SU-DHL-6 (cell line): Measurements from ENCODE around the gene MEAK7.

Experiments used
- H2AFZ ChIP-seq: fragments of 200-600 bp; sonication (generic); 2 replicates; pipeline ENCODE4 v1.6.1; 2014; ENCODE audit warnings: low read depth, mild to moderate bottlenecking, moderate library complexity, mixed read lengths, antibody characterized with exemption, low read length; ENCODE audit not compliant: severe bottlenecking
- H3F3A ChIP-seq: fragments of 200-600 bp; shearing (Covaris generic); 2 replicates; pipeline ENCODE4 v1.6.0; 2016; ENCODE audit warnings: antibody characterized with exemption, mild to moderate bottlenecking; ENCODE audit not compliant: insufficient read depth
- H3K27ac ChIP-seq: fragments of 200-600 bp; sonication (generic); 2 replicates; pipeline ENCODE4 v1.5.1; 2016; ENCODE audit warnings: low read depth, mild to moderate bottlenecking, low read length, moderate library complexity, mixed read lengths
- H3K27me3 ChIP-seq: fragments of 200-600 bp; sonication (generic), shearing (Covaris generic); 2 replicates; pipeline ENCODE4 v1.6.0; 2014; ENCODE audit warnings: mild to moderate bottlenecking, low read length
- H3K36me3 ChIP-seq: fragments of 200-600 bp; sonication (generic); 2 replicates; pipeline ENCODE4 v1.6.1; 2014; ENCODE audit warnings: mild to moderate bottlenecking, low read length, mixed read lengths
- H3K4me2 ChIP-seq: fragments of 300-600, 200-600 bp; shearing (Covaris generic), sonication (generic); 2 replicates; pipeline ENCODE4 v1.6.0; 2014; ENCODE audit warnings: low read length, low read depth, mild to moderate bottlenecking; ENCODE audit not compliant: poor library complexity, severe bottlenecking
- H3K4me3 ChIP-seq: fragments of 200-600 bp; sonication (generic); 2 replicates; pipeline ENCODE4 v1.5.1; 2014; ENCODE audit warnings: antibody characterized with exemption, low read length, mild to moderate bottlenecking, mixed read lengths; ENCODE audit not compliant: insufficient read depth, poor library complexity, severe bottlenecking
- H3K79me2 ChIP-seq: fragments of 200-600 bp; sonication (generic); 2 replicates; pipeline ENCODE4 v1.6.1; 2014; ENCODE audit warnings: mild to moderate bottlenecking, low read length, moderate library complexity; ENCODE audit not compliant: insufficient read depth
- H3K9ac ChIP-seq: fragments of 200-600 bp; sonication (generic); 2 replicates; pipeline ENCODE4 v1.7.0; 2014; ENCODE audit warnings: mild to moderate bottlenecking, low read length
- H3K9me2 ChIP-seq: fragments of 200-600 bp; sonication (generic); replicated peaks from 2 replicates; pipeline ENCODE4 v1.6.1; 2014; ENCODE audit warnings: low read length; ENCODE audit not compliant: insufficient read depth
- H3K9me3 ChIP-seq: fragments of 200-600 bp; sonication (generic); 2 replicates; pipeline ENCODE4 v1.6.1; 2014; ENCODE audit warnings: low read length, mixed read lengths; ENCODE audit not compliant: insufficient read depth
- H4K20me1 ChIP-seq: fragments of 200-600 bp; sonication (generic); 2 replicates; pipeline ENCODE4 v1.6.1; 2014; ENCODE audit warnings: low read depth, mild to moderate bottlenecking, antibody characterized with exemption, low read length, moderate library complexity, mixed read lengths
- EZH2phosphoT487 ChIP-seq: fragments of 200-600 bp; sonication (generic), shearing (Covaris generic); conservative IDR thresholded peaks from 2 replicates; pipeline ENCODE4 v1.6.1; 2018; ENCODE audit warnings: mild to moderate bottlenecking, antibody characterized with exemption, low read length, moderate library complexity, mixed read lengths
- TF ChIP-seq, protein P1 (sequence below): fragments of 200-600 bp; sonication (generic); IDR thresholded peaks from one replicate; pipeline ENCODE4 v1.5.1; 2017; ENCODE audit warnings: antibody characterized with exemption, mild to moderate bottlenecking, low read length, moderate library complexity; ENCODE audit not compliant: insufficient read depth, poor library complexity, severe bottlenecking

MEAK7 gene

GRCh38 chr16:84471316-84471715 is 33.1 kb downstream of the MEAK7 start:
- TF ChIP-seq, protein P1, sequence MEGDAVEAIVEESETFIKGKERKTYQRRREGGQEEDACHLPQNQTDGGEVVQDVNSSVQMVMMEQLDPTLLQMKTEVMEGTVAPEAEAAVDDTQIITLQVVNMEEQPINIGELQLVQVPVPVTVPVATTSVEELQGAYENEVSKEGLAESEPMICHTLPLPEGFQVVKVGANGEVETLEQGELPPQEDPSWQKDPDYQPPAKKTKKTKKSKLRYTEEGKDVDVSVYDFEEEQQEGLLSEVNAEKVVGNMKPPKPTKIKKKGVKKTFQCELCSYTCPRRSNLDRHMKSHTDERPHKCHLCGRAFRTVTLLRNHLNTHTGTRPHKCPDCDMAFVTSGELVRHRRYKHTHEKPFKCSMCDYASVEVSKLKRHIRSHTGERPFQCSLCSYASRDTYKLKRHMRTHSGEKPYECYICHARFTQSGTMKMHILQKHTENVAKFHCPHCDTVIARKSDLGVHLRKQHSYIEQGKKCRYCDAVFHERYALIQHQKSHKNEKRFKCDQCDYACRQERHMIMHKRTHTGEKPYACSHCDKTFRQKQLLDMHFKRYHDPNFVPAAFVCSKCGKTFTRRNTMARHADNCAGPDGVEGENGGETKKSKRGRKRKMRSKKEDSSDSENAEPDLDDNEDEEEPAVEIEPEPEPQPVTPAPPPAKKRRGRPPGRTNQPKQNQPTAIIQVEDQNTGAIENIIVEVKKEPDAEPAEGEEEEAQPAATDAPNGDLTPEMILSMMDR, result no peak
- TF ChIP-seq EZH2phosphoT487, result no peak
- Histone ChIP-seq H3K27me3 (no peaks in the 10 kb centered on the region), H3K9me2 (no peaks in the 10 kb centered on the region), H3K4me2 (no peak overlapping the region), H3K9me3 (0 out of 2 replicates have a peak, but pooled peaks cover 11% of the 10 kb centered on the region), H3K4me3 (no peak overlapping the region), H3F3A (no peaks in the 10 kb centered on the region), H3K27ac (no peak overlapping the region), H2AFZ (no peak overlapping the region), H3K79me2 (no peaks in the 10 kb centered on the region), H3K36me3 (peaks cover 5% of the 10 kb centered on the region), H4K20me1 (no peaks in the 10 kb centered on the region), H3K9ac (no peak overlapping the region)

DNA sequence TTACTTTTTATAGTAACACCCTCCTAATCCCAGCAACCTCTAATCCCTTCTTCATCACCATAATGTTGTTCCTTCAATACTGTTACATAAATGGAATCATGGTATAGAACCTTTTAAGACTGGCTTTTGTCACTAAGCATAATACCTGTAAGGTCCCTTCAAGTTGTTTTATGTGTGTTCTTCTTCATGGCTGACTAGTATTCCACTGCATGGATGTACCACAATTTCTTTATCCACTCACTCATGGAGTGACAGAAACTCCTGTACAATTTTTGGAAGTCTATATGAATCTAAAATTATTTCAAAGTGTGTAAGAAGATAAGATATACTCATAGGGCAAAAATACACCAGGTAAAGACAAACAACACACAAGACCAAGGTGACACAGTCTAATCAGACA is 36.8 kb downstream of the MEAK7 start:
- no peak overlapping the region for H3K4me3 ChIP-seq
- H3K27me3 ChIP-seq, result no peaks in the 10 kb centered on the region
- no peaks in the 10 kb centered on the region for H3K79me2 ChIP-seq
- H4K20me1 ChIP-seq, result no peaks in the 10 kb centered on the region
- 0 out of 2 replicates have a peak, but pooled peaks cover 11% of the 10 kb centered on the region for H3K9me3 ChIP-seq
- H2AFZ ChIP-seq, result no peak overlapping the region
- peaks cover 5% of the 10 kb centered on the region for H3K36me3 ChIP-seq
- H3K9me2 ChIP-seq, result no peaks in the 10 kb centered on the region
- no peaks in the 10 kb centered on the region for H3F3A ChIP-seq
- no peak overlapping the region for H3K4me2 ChIP-seq
- no peak overlapping the region for H3K9ac ChIP-seq
- H3K27ac ChIP-seq, result no peak overlapping the region
- no peak for TF ChIP-seq EZH2phosphoT487
- TF ChIP-seq, protein P1, result no peak

- Histone ChIP-seq H3K79me2 (no peaks in the 10 kb centered on the region), H3K27me3 (no peaks in the 10 kb centered on the region), H3K4me3 (no peak overlapping the region), H3K9ac (no peak overlapping the region), H4K20me1 (no peaks in the 10 kb centered on the region), H3K36me3 (peaks cover 5% of the 10 kb centered on the region), H2AFZ (no peak overlapping the region), H3F3A (no peaks in the 10 kb centered on the region), H3K4me2 (no peak overlapping the region), H3K27ac (no peak overlapping the region), H3K9me2 (no peaks in the 10 kb centered on the region), H3K9me3 (0 out of 2 replicates have a peak, but pooled peaks cover 11% of the 10 kb centered on the region)
- TF ChIP-seq EZH2phosphoT487, result no peak
- TF ChIP-seq, protein P1, result no peak
These were observed 37.2 kb downstream of the MEAK7 start for GRCh38 chr16:84467256-84467655.
